Measurements from ENCODE around the gene ARHGAP19.

- TF ChIP-seq CTCF (IDR thresholded peaks at IDR 0.05) (no peak), EP300 (IDR thresholded peaks at IDR 0.05; ENCODE audit: low read depth) (no peak), POLR2A (IDR thresholded peaks at IDR 0.05) (no peak), POLR2AphosphoS5 (IDR thresholded peaks at IDR 0.05) (no peak)
Observed at GRCh38 chr10:97279121-97279815, 13.2 kb downstream of the ARHGAP19 start.

All from transverse colon (tissue), 4 donors.